Neural cell (in vitro differentiated cells): ENCODE data around the gene UIMC1. TPM values are rescaled to one million over a fixed set of nuclear protein-coding genes. Genes with fewer than 3 reads are reported as not detected.

Experiments
- H2AFZ ChIP-seq: fragments of 200-600, 300-800 bp; sonication (generic), shearing (Covaris generic); 2 replicates; pipeline ENCODE4 v1.6.0; 2014; ENCODE audit warnings: low read depth, mild to moderate bottlenecking, antibody characterized with exemption, low read length, moderate library complexity
- H3F3A ChIP-seq: fragments of 200-600 bp; shearing (Covaris generic); 2 replicates; pipeline ENCODE4 v1.6.1; 2016; ENCODE audit warnings: mild to moderate bottlenecking, moderate library complexity, mixed read lengths, antibody characterized with exemption, low read length; ENCODE audit not compliant: insufficient read depth, poor library complexity, severe bottlenecking
- H3K27ac ChIP-seq: fragments of 200-600, 300-800 bp; sonication (generic), shearing (Covaris generic); 2 replicates; pipeline ENCODE4 v1.5.1; 2014; ENCODE audit warnings: mild to moderate bottlenecking, low read length, moderate library complexity
- H3K27me3 ChIP-seq: fragments of 300-800, 200-600 bp; sonication (generic), shearing (Covaris generic); 2 replicates; pipeline ENCODE4 v1.6.0; 2014; ENCODE audit warnings: mild to moderate bottlenecking, low read depth, low read length, moderate library complexity; ENCODE audit not compliant: insufficient read depth
- H3K36me3 ChIP-seq: fragments of 300-800, 200-600 bp; sonication (generic), shearing (Covaris generic); 2 replicates; pipeline ENCODE4 v1.5.1; 2014; ENCODE audit warnings: mild to moderate bottlenecking, antibody characterized with exemption, low read length, moderate library complexity; ENCODE audit not compliant: insufficient read depth
- H3K4me2 ChIP-seq: fragments of 300-800, 200-600 bp; sonication (generic), shearing (Covaris generic); 2 replicates; pipeline ENCODE4 v1.6.0; 2014; ENCODE audit warnings: mild to moderate bottlenecking, low read length
- H3K4me3 ChIP-seq: fragments of 300-800, 200-600 bp; sonication (generic), shearing (Covaris generic); 2 replicates; pipeline ENCODE4 v1.5.1; 2014; ENCODE audit warnings: mild to moderate bottlenecking, low read length, moderate library complexity
- H3K79me2 ChIP-seq: fragments of 200-600 bp; shearing (Covaris generic); replicated peaks from 2 replicates; pipeline ENCODE4 v1.6.0; 2014; ENCODE audit warnings: mild to moderate bottlenecking, low read length, moderate library complexity; ENCODE audit not compliant: insufficient read depth
- H3K9ac ChIP-seq: fragments of 300-800, 200-600 bp; sonication (generic), shearing (Covaris generic); 2 replicates; pipeline ENCODE4 v1.6.1; 2016; ENCODE audit warnings: mild to moderate bottlenecking, low read length, mixed read lengths
- H3K9me2 ChIP-seq: fragments of 200-600 bp; shearing (Covaris generic); 2 replicates; pipeline ENCODE4 v1.6.1; 2016; ENCODE audit warnings: mild to moderate bottlenecking, low read length, mixed read lengths; ENCODE audit not compliant: insufficient read depth
- H3K9me3 ChIP-seq: fragments of 200-600, 300-800 bp; sonication (generic), shearing (Covaris generic); 2 replicates; pipeline ENCODE4 v1.6.1; 2016; ENCODE audit warnings: mild to moderate bottlenecking, mixed run types, low read length, moderate library complexity, mixed read lengths
- H4K20me1 ChIP-seq: fragments of 200-600 bp; shearing (Covaris generic); 2 replicates; pipeline ENCODE4 v1.6.1; 2016; ENCODE audit warnings: mild to moderate bottlenecking, mixed run types; ENCODE audit not compliant: insufficient read depth
- CTCF ChIP-seq: fragments of 450-650 bp; IDR thresholded peaks from 2 replicates; pipeline ENCODE4 v1.5.1; 2014; ENCODE audit warnings: antibody characterized with exemption, mild to moderate bottlenecking, moderate library complexity; ENCODE audit not compliant: poor library complexity, severe bottlenecking
- EP300 ChIP-seq: fragments of 450-650 bp; conservative IDR thresholded peaks from 2 replicates; pipeline ENCODE4 v1.6.1; 2014; ENCODE audit warnings: antibody characterized with exemption, mild to moderate bottlenecking, moderate library complexity; ENCODE audit not compliant: poor library complexity, severe bottlenecking
- EZH2 ChIP-seq: fragments of 200-600, 300-800 bp; shearing (Covaris generic), sonication (generic); IDR thresholded peaks from 2 replicates; pipeline ENCODE4 v1.6.1; 2014; ENCODE audit warnings: antibody characterized with exemption, low read length, borderline replicate concordance, mild to moderate bottlenecking; ENCODE audit not compliant: insufficient read depth, poor library complexity, severe bottlenecking
- MXI1 ChIP-seq: fragments of 450-650 bp; conservative IDR thresholded peaks from 2 replicates; pipeline ENCODE4 v1.6.1; 2014; ENCODE audit warnings: antibody characterized with exemption, mild to moderate bottlenecking; ENCODE audit not compliant: poor library complexity, severe bottlenecking
- POLR2AphosphoS5 ChIP-seq: IDR thresholded peaks from 2 replicates; pipeline ENCODE4 v1.6.1; 2012
- RAD21 ChIP-seq: fragments of 450-650 bp; conservative IDR thresholded peaks from 2 replicates; pipeline ENCODE4 v1.6.1; 2014; ENCODE audit warnings: antibody characterized with exemption, mild to moderate bottlenecking, moderate library complexity
- REST ChIP-seq: IDR thresholded peaks from 2 replicates; pipeline ENCODE4 v1.6.1; 2012; ENCODE audit warnings: borderline replicate concordance
- SMC3 ChIP-seq: fragments of 450-650 bp; conservative IDR thresholded peaks from 2 replicates; pipeline ENCODE4 v1.6.1; 2014; ENCODE audit warnings: antibody characterized with exemption, mild to moderate bottlenecking, moderate library complexity; ENCODE audit not compliant: poor library complexity
- TAF1 ChIP-seq: IDR thresholded peaks from 2 replicates; pipeline ENCODE4 v1.6.1; 2012; ENCODE audit warnings: low read depth
- polyA plus RNA-seq: library from polyadenylated mRNA; depleted of rRNA; stranded (reverse); fragments of >200 nt; gene quantifications from 2 replicates; pipeline ENCODE4 v1.2.3, GENCODE V29; 2014

The UIMC1 gene
- polyA plus RNA-seq, 1 donor from 2014 or later, result 74.0 TPM

- TF ChIP-seq SMC3, result no peak
- no peak for TF ChIP-seq CTCF
- Histone ChIP-seq H3K4me2 (no peak overlapping the region), H3K9me3 (no peaks in the 10 kb centered on the region), H3K27ac (no peak overlapping the region), H3K79me2 (no peaks in the 10 kb centered on the region), H3K4me3 (no peak overlapping the region), H3K9ac (no peak overlapping the region), H3K36me3 (no peaks in the 10 kb centered on the region), H4K20me1 (no peaks in the 10 kb centered on the region), H3K27me3 (no peaks in the 10 kb centered on the region), H3F3A (no peaks in the 10 kb centered on the region), H3K9me2 (no peaks in the 10 kb centered on the region), H2AFZ (no peak overlapping the region)
Measured at GRCh38 chr5:176879663-176880361, 126.8 kb downstream of the UIMC1 start.

- Histone ChIP-seq H3K4me2 (no peak overlapping the region), H3K4me3 (no peak overlapping the region), H3F3A (no peaks in the 10 kb centered on the region), H3K79me2 (no peaks in the 10 kb centered on the region), H3K9me2 (no peaks in the 10 kb centered on the region), H3K27me3 (no peaks in the 10 kb centered on the region), H4K20me1 (no peaks in the 10 kb centered on the region), H3K36me3 (no peaks in the 10 kb centered on the region), H3K9ac (no peak overlapping the region), H3K9me3 (no peaks in the 10 kb centered on the region), H2AFZ (no peak overlapping the region), H3K27ac (no peak overlapping the region)
- TF ChIP-seq POLR2AphosphoS5, result no peak
Measured at GRCh38 chr5:176878906-176879662, 127.5 kb downstream of the UIMC1 start.

- Histone ChIP-seq H3K9ac (no peak overlapping the region), H3K4me3 (no peak overlapping the region), H2AFZ (no peak overlapping the region), H3K9me2 (no peaks in the 10 kb centered on the region), H3K79me2 (no peaks in the 10 kb centered on the region), H3K36me3 (no peaks in the 10 kb centered on the region), H3K27me3 (no peaks in the 10 kb centered on the region), H3K4me2 (no peak overlapping the region), H3K9me3 (no peaks in the 10 kb centered on the region), H3K27ac (no peak overlapping the region), H4K20me1 (no peaks in the 10 kb centered on the region), H3F3A (no peaks in the 10 kb centered on the region)
- TF ChIP-seq EP300, result no peak
- no peak for TF ChIP-seq CTCF
- no peak for TF ChIP-seq SMC3
- TF ChIP-seq REST, result no peak
- TF ChIP-seq POLR2AphosphoS5, result no peak
- TF ChIP-seq EZH2, result no peak
- TF ChIP-seq TAF1, result no peak
- TF ChIP-seq RAD21, result no peak
- TF ChIP-seq MXI1, result no peak
Measured at GRCh38 chr5:176878463-176878862, 128.1 kb downstream of the UIMC1 start.
